Testis (tissue), 2 donors: ENCODE results near the gene BLVRA.

Experiments
- POLR2A ChIP-seq: fragments of 450-650 bp; IDR thresholded peaks from one replicate; pipeline ENCODE4 v1.6.1; 2017; ENCODE audit warnings: antibody characterized with exemption, mild to moderate bottlenecking, moderate library complexity
- TF ChIP-seq, protein P1 (sequence below), 3 experiments: fragments of 450-650 bp in 2 of 3; fragments of 200-600 bp in 1 of 3; sonication (generic) in 1 of 3; IDR thresholded peaks; one replicate each; pipeline ENCODE4 v1.5.1; 2016 to 2019; ENCODE audit warnings: antibody characterized with exemption in 3 of 3, mild to moderate bottlenecking in 2 of 3, moderate library complexity in 1 of 3

DNA sequence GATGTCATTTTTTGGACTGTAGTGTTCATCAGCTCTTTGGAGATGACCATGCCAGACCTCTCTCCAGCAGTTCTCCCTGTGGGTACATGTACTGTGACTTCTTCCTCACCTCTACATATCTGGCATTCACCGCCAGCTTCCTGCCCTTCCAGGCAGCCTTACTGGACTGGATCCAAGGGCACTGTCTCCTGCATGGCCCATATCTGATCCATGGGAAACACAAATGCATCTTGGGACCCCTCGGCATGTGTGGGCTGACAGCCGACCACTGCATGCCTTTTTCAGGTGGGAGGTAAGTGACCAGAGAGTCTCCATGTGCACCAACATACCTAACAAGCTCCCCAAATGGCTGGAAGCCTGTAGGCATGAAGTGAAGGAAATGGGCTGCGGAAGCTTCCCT is 3.9 kb upstream of the BLVRA start:
- TF ChIP-seq POLR2A: no peak
- TF ChIP-seq, protein P1, sequence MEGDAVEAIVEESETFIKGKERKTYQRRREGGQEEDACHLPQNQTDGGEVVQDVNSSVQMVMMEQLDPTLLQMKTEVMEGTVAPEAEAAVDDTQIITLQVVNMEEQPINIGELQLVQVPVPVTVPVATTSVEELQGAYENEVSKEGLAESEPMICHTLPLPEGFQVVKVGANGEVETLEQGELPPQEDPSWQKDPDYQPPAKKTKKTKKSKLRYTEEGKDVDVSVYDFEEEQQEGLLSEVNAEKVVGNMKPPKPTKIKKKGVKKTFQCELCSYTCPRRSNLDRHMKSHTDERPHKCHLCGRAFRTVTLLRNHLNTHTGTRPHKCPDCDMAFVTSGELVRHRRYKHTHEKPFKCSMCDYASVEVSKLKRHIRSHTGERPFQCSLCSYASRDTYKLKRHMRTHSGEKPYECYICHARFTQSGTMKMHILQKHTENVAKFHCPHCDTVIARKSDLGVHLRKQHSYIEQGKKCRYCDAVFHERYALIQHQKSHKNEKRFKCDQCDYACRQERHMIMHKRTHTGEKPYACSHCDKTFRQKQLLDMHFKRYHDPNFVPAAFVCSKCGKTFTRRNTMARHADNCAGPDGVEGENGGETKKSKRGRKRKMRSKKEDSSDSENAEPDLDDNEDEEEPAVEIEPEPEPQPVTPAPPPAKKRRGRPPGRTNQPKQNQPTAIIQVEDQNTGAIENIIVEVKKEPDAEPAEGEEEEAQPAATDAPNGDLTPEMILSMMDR (IDR thresholded peaks at IDR 0.05): no peak
